H7 (cell line): Measurements from ENCODE around the gene ADAMTS13. TPM values are rescaled to one million over a fixed set of nuclear protein-coding genes. Genes with fewer than 3 reads are reported as not detected.

Experiments used
- DNase-seq: peaks from one replicate; pipeline ENCODE4 v3.0.0; 2012
- H3K27me3 ChIP-seq: 2 replicates; pipeline ENCODE4 v1.6.0; 2011; ENCODE audit warnings: mild to moderate bottlenecking, low read length; ENCODE audit not compliant: control insufficient read depth, insufficient read depth
- H3K36me3 ChIP-seq: replicated peaks from 2 replicates; pipeline ENCODE4 v1.5.1; 2011; ENCODE audit warnings: low read length; ENCODE audit not compliant: control insufficient read depth, insufficient read depth
- H3K4me3 ChIP-seq: 2 replicates; pipeline ENCODE4 v1.5.1; 2011; ENCODE audit warnings: low read depth, mild to moderate bottlenecking, control low read depth, low read length, moderate library complexity; ENCODE audit not compliant: insufficient read depth
- total RNA-seq: library from RNA; depleted of rRNA; stranded (reverse); fragments of >200 nt; shearing (Covaris generic); gene quantifications from 2 replicates; pipeline ENCODE4 v1.2.3, GENCODE V29; 2014

The ADAMTS13 gene
- total RNA-seq, 1 experiment from 2014 or later: 2.8 TPM

DNA sequence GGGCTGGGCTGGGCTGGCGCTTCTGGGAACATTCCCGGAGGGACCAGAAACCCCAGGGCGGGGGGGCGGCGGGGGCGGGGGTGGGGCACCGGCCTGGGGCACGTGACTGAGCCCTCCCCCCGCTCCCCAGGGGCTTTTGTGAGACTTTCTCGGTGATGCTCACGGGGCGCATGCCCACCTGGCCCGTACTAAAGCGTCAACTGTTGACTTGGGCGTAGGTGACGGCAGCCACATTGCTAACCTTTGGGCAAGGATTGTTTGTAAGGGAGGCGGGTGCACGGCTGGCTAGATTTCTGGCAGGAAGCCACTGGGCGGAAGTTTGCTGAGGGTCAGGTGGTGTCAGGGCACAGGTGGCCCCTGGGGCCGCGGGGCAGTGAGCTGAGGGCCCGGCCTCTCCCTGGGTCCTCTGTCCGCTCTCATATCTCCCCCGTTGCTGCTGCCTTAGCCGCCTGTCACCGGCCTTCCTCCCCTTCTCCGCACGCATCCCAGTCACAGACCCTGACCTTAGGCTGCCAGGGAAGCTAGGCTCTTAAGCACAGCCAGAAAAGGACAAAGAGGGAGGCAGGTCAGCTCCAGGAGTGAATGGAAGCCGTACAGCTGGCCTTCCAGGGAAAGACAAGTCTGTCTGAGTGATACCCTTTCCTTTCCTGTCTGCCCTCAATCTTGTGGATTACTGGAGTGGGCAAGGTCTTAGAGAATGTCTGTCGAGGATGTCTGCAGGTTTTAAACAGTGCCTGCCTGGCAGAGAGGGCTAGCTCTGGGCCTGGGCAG lies 38.4 kb downstream of the ADAMTS13 start:
- no peaks in the 10 kb centered on the region for H3K27me3 ChIP-seq
- no peaks in the 10 kb centered on the region; the same call in 1 of the 2 replicates for H3K36me3 ChIP-seq
- DNase-seq: no peak
- peak overlapping the region; percentile 81 for H3K4me3 ChIP-seq

DNA sequence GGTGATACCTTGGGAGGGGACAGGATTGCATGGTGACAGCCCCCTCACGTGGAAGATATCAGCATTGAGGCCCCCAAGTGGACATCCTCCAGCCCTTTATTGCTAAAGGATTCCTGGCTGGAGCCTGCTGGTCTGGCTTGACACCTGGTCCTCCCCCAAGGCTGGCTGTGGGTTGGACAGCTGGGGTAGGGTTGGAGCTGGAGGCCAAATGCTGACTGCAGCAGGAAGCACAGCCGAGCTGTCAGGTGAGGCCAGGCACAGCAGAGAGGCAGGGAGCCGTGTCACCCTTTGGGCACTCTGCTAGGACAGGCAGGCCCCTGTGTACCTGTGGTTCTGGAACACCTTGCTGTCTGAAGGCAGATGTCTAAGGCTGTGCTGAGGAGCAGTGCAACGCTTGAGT lies 39.8 kb downstream of the ADAMTS13 start:
- no peaks in the 10 kb centered on the region; the same call in 1 of the 2 replicates for H3K36me3 ChIP-seq

GRCh38 chr9:133463234-133463863 lies 41.2 kb downstream of the ADAMTS13 start:
- peak; percentile 90 for DNase-seq
- H3K36me3 ChIP-seq: no peaks in the 10 kb centered on the region; the same call in 1 of the 2 replicates
- no peak overlapping the region for H3K4me3 ChIP-seq
- H3K27me3 ChIP-seq: no peaks in the 10 kb centered on the region

More for the DNA sequence above, 39.8 kb downstream of the ADAMTS13 start:
- H3K4me3 ChIP-seq: no peak overlapping the region
- no peaks in the 10 kb centered on the region for H3K27me3 ChIP-seq
- DNase-seq: no peak

- no peak for DNase-seq
Measured at GRCh38 chr9:133463864-133464615, 41.9 kb downstream of the ADAMTS13 start.

DNA sequence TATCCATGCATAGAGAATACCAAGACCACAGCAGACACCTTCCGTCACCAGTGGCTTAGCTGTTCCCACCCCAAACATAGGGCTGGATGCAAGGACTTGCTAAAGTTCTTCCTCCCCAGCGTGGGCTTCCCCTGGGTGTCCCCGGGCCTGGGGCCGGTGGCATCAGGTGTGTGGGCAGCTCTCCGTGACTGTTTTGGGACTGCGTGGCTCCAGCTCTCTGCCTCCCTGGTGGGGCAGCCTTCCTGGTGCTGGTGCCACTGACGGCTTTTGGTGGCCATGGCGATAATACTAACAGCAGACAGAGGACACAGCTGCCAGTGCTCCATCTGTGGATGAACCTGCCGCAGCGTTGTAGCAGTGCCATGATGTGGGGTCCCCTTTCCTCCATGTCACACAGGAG lies 42.5 kb downstream of the ADAMTS13 start:
- H3K36me3 ChIP-seq: no peaks in the 10 kb centered on the region; the same call in 1 of the 2 replicates
- H3K27me3 ChIP-seq: no peaks in the 10 kb centered on the region
- no peak for DNase-seq
- no peak overlapping the region for H3K4me3 ChIP-seq

More at GRCh38 chr9:133463864-133464615, 41.9 kb downstream of the ADAMTS13 start:
- Histone ChIP-seq H3K27me3 (no peaks in the 10 kb centered on the region), H3K36me3 (no peaks in the 10 kb centered on the region; the same call in 1 of the 2 replicates), H3K4me3 (no peak overlapping the region)

GRCh38 chr9:133465984-133466383 lies 43.8 kb downstream of the ADAMTS13 start:
- Histone ChIP-seq H3K36me3 (no peaks in the 10 kb centered on the region; the same call in 1 of the 2 replicates), H3K27me3 (no peaks in the 10 kb centered on the region), H3K4me3 (no peak overlapping the region)
- DNase-seq: no peak

DNA sequence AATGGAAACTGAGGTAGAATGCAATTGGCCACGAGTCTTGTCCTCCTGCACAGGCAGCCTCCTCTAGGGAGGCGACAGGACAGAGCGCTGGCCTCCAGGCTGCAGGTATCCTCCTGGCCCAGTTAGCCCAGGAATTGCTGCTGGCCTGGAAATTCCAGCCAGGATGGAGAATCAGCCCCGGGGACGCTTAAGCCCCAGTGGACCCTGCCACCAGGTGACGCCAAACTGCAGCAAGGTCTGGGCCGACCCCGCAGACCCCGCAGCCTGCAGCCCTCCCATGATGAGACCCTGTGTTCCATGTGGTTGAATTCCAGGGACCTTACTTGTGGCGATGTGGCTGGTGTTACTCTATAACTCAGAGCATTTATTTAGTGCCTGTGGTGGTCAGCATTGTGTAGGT lies 44.9 kb downstream of the ADAMTS13 start:
- Histone ChIP-seq H3K36me3 (no peaks in the 10 kb centered on the region; the same call in 1 of the 2 replicates), H3K4me3 (no peak overlapping the region), H3K27me3 (no peaks in the 10 kb centered on the region)
- peak; percentile 87 for DNase-seq

- Histone ChIP-seq H3K4me3 (no peak overlapping the region), H3K36me3 (peaks cover 1% of the 10 kb centered on the region), H3K27me3 (no peaks in the 10 kb centered on the region)
- DNase-seq: no peak
Measured at GRCh38 chr9:133468374-133468773, 46.2 kb downstream of the ADAMTS13 start.

- Histone ChIP-seq H3K27me3 (no peaks in the 10 kb centered on the region), H3K36me3 (peaks cover 1% of the 10 kb centered on the region), H3K4me3 (no peak overlapping the region)
- DNase-seq: no peak
Measured at GRCh38 chr9:133468777-133469421, 46.7 kb downstream of the ADAMTS13 start.

GRCh38 chr9:133470427-133470924 lies 48.3 kb downstream of the ADAMTS13 start:
- Histone ChIP-seq H3K36me3 (peaks cover 5% of the 10 kb centered on the region), H3K27me3 (no peaks in the 10 kb centered on the region), H3K4me3 (no peak overlapping the region)
- peak; percentile 73 for DNase-seq

- H3K36me3 ChIP-seq: peaks cover 8% of the 10 kb centered on the region
- H3K27me3 ChIP-seq: no peaks in the 10 kb centered on the region
- DNase-seq: no peak
- no peak overlapping the region for H3K4me3 ChIP-seq
Measured at GRCh38 chr9:133470988-133471387, 48.8 kb downstream of the ADAMTS13 start.

DNA sequence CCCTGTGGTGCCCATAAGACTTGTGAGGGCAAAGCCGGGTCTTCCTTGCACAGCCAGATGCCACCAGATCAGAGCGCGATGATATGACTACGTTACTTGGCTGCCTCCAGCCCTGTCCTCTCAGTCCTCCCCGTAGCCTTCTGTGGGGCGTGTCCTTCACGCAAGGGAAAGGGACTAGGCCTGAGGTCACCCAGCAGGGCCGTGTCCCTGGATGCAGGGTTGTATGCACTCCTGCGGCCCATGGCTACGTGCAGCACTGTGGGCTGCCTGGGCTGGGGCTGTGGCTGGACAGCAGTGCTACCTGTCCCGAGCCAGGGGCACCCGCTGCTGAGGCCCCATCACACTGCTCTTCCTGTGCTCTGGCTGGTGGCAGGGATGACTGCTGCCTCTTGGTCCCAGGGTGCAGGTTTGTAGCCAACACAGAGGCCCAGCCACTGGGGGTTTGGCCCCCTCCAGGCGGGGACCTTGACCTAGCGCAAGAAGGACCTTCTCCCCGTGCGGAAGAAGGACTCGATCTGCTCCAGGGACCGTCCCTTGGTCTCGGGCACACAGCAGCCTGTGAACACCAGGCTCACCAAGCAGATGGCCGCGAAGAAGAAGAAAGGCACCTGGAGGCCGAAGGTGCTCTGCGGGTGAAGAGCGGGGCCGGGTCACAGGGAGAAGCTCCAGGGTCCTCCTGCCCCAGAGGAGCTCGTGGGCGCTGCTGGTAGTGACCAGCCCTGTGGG lies 49.5 kb downstream of the ADAMTS13 start:
- H3K4me3 ChIP-seq: no peak overlapping the region
- peaks cover 11% of the 10 kb centered on the region for H3K36me3 ChIP-seq
- DNase-seq: no peak
- no peaks in the 10 kb centered on the region for H3K27me3 ChIP-seq

GRCh38 chr9:133472277-133472645 lies 50.1 kb downstream of the ADAMTS13 start:
- no peak overlapping the region for H3K4me3 ChIP-seq
- no peak for DNase-seq
- H3K36me3 ChIP-seq: peaks cover 11% of the 10 kb centered on the region
- H3K27me3 ChIP-seq: no peaks in the 10 kb centered on the region
